Measurements from ENCODE around the gene ADI1.

ADI1 gene

GRCh38 chr2:3553946-3554345, 34.6 kb upstream of the ADI1 start:
- H3K4me3 ChIP-seq (ENCODE audit: low read depth, low read length), result no peak overlapping the region
- DNase-seq (ENCODE audit: low read depth, low spot score), result no peak
- no peak for TF ChIP-seq CTCF (IDR thresholded peaks at IDR 0.05; ENCODE audit: low read depth, low read length)
- in situ Hi-C loops (cut with HindIII; ENCODE audit: low sequenced_read_pairs), result no loop called here

GRCh38 chr2:3547915-3548314, 28.6 kb upstream of the ADI1 start:
- no peak overlapping the region for H3K4me3 ChIP-seq (ENCODE audit: low read depth, low read length)
- no peak for TF ChIP-seq CTCF (IDR thresholded peaks at IDR 0.05; ENCODE audit: low read depth, low read length)
- in situ Hi-C loops (cut with HindIII; ENCODE audit: low sequenced_read_pairs), result no loop called here
- no peak for DNase-seq (ENCODE audit: low read depth, low spot score)

- H3K4me3 ChIP-seq (ENCODE audit: low read depth, low read length), result no peak overlapping the region
- in situ Hi-C loops (cut with HindIII; ENCODE audit: low sequenced_read_pairs), result no loop called here
- DNase-seq (ENCODE audit: low read depth, low spot score), result no peak
- no peak for TF ChIP-seq CTCF (IDR thresholded peaks at IDR 0.05; ENCODE audit: low read depth, low read length)
Measured at GRCh38 chr2:3545788-3546478, 26.6 kb upstream of the ADI1 start.

GRCh38 chr2:3543023-3543683, 23.8 kb upstream of the ADI1 start:
- DNase-seq (ENCODE audit: low read depth, low spot score), result no peak
- TF ChIP-seq CTCF (IDR thresholded peaks at IDR 0.05; ENCODE audit: low read depth, low read length), result no peak
- in situ Hi-C loops (cut with HindIII; ENCODE audit: low sequenced_read_pairs), result no loop called here
- no peak overlapping the region for H3K4me3 ChIP-seq (ENCODE audit: low read depth, low read length)

- H3K4me3 ChIP-seq (ENCODE audit: low read depth, low read length), result no peak overlapping the region
- in situ Hi-C loops (cut with HindIII; ENCODE audit: low sequenced_read_pairs), result no loop called here
- DNase-seq (ENCODE audit: low read depth, low spot score), result no peak
- no peak for TF ChIP-seq CTCF (IDR thresholded peaks at IDR 0.05; ENCODE audit: low read depth, low read length)
Measured at GRCh38 chr2:3542107-3542506, 22.8 kb upstream of the ADI1 start.

- in situ Hi-C loops (cut with HindIII; ENCODE audit: low sequenced_read_pairs), result no loop called here
- no peak overlapping the region for H3K4me3 ChIP-seq (ENCODE audit: low read depth, low read length)
- no peak for DNase-seq (ENCODE audit: low read depth, low spot score)
- TF ChIP-seq CTCF (IDR thresholded peaks at IDR 0.05; ENCODE audit: low read depth, low read length), result no peak
Measured at GRCh38 chr2:3539836-3540235, 20.5 kb upstream of the ADI1 start.

All from astrocyte of the spinal cord (primary cell).